ENCODE data around the gene RERE. TPM values are rescaled to one million over a fixed set of nuclear protein-coding genes. Genes with fewer than 3 reads are reported as not detected.

RERE gene
- total RNA-seq, 3 donors from 2014 or later = 99.5 to 204 (median 174) TPM

DNA sequence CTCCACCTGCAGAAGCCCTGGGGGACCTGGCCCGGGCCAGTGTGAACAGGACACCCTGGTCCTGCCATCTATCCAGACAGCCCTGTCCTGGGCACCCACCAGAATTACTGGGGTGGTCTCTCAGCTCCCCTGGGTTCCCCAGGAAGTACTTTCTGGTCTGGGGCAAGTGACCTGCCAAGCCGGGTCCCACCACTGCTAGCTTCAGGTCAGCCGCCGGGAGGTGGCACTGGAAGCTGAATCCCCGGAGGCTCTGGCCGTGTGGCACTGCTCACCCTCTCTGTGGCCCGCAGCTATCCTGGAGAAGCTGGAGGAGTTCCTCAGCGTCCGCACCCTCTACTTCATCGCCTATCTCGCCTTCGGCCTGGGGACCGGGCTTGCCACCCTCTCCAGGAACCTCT, 478.2 kb downstream of the RERE start:
- DNase-seq (no peak), ATAC-seq (no peak)
- Histone ChIP-seq H3K4me3 (no peak overlapping the region), H3K9me3 (no peaks in the 10 kb centered on the region), H3K36me3 (ENCODE audit: low read depth) (no peaks in the 10 kb centered on the region), H3K4me1 (ENCODE audit: low read depth) (no peaks in the 10 kb centered on the region)
- intact Hi-C loops (cut with DNase I, micrococcal nuclease) = no loop called here
- TF ChIP-seq CTCF (IDR thresholded peaks at IDR 0.05) = no peak

DNA sequence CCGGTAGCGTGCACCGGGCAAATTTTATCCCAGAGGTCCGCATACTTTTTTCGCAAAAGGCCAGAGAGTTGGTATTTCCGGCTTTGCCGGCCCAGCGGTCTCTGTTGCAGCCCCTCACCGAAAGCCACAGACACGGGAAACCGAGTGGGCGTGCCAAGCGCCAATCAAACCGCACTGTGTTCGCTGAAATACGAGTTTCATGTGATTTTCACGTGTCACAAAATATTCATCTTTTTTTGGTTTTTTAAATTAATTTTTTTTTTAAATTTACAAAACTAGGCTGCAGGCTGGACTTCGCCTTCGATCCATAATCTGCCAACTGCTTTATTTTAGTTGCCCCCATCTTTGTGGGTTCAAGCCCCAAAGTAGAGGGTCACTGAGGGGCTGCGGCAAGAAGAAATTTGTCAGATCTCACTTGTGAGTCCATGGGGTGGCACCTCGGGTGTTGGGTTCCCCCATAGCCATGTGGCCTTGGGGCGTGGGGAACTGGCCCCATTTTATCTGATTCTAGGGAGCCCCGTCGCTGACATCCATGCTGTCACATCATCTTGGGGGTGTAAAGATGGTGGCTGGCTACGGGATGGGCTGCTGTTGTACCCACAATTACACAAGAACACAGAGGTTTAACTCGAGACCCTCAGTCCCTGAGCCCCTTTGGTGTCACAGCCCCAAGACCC, 478.8 kb downstream of the RERE start:
- Histone ChIP-seq H3K4me1 (ENCODE audit: low read depth) (no peaks in the 10 kb centered on the region), H3K36me3 (ENCODE audit: low read depth) (no peaks in the 10 kb centered on the region), H3K4me3 (no peak overlapping the region), H3K9me3 (no peaks in the 10 kb centered on the region)
- no peak for ATAC-seq
- intact Hi-C loops (cut with DNase I, micrococcal nuclease) = no loop called here
- DNase-seq = no peak
- no peak for TF ChIP-seq CTCF (IDR thresholded peaks at IDR 0.05)

DNA sequence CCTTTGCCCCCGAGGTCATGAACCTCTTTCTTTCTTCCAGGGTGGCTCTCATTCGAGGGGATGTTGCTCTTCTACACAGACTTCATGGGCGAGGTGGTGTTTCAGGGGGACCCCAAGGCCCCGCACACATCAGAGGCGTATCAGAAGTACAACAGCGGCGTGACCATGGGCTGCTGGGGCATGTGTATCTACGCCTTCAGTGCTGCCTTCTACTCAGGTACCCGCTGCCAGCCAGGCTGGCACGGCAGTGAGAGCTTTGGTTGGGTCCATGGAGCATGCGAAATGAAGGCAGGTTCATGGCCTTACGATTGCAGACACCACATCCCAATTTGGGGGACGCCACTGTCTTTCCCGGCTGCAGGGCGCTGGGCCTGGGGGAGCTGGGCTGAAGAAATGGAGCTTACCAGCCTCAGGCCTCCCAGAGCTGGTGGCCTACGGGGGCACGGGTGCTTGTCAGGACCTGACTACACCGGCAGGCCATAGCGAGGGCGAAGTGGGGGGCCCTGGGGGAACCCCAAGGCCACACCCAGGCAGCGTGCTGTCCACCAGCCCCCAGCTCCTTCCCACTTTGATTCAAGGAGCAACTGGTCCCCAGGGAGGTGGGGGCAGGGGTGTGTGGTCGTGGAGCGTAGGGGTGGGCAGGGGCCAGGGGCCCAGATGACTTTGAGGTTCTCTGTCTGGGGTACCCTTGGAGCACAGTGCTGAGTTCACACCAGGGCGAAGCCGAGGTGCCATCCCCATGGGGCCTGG, 479.5 kb downstream of the RERE start:
- H3K36me3 ChIP-seq (ENCODE audit: low read depth) = no peaks in the 10 kb centered on the region
- intact Hi-C loops (cut with DNase I, micrococcal nuclease) = no loop called here
- no peaks in the 10 kb centered on the region for H3K4me1 ChIP-seq (ENCODE audit: low read depth)
- no peaks in the 10 kb centered on the region for H3K9me3 ChIP-seq
- TF ChIP-seq CTCF (IDR thresholded peaks at IDR 0.05) = no peak
- ATAC-seq = no peak
- H3K4me3 ChIP-seq = no peak overlapping the region
- no peak for DNase-seq

- Histone ChIP-seq H3K36me3 (ENCODE audit: low read depth) (no peaks in the 10 kb centered on the region), H3K9me3 (no peaks in the 10 kb centered on the region), H3K4me1 (ENCODE audit: low read depth) (no peaks in the 10 kb centered on the region), H3K4me3 (no peak overlapping the region)
- intact Hi-C loops (cut with DNase I, micrococcal nuclease) = no loop called here
- no peak for ATAC-seq
- no peak for TF ChIP-seq CTCF (IDR thresholded peaks at IDR 0.05)
- no peak for DNase-seq
These were observed 482.2 kb downstream of the RERE start for GRCh38 chr1:8335246-8335645.

DNA sequence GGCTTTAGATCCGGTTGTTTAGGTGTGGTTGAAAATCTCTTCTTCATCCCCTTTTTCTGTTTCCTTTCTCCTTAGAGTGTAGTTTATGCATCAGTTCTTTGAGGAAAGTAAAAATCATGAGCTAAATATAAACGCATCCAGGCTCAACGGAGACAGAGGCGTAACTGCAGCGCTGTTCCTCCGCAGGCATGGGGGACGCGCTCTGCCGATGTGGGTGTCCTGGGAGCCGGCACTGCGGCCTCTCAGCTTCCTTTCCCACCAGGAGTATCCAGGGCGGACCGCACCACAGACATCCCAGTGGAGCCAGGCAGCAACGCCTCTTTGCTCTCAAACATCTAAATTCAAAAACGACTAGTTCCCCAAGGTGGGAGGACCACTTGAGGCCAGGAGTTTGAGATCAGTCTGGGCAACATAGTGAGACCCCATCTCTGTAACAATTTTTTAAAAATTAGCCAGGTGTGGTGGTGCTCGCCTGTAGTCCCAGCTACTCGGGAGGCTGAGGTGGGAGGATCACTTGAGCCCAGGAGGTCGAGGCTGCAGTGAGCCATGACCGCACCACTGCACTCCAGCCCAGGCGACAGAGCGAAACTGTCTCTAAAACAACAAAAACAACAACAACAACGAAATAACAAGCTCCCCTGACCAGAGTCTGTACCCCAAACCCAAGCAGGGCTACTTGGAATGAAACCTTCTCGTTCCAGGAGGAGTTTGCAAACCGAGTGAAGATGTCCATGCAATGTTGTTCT, 483.2 kb downstream of the RERE start:
- no peak for ATAC-seq
- intact Hi-C loops (cut with DNase I, micrococcal nuclease) = no loop called here

More for the DNA sequence above, 483.2 kb downstream of the RERE start:
- DNase-seq = no peak
- Histone ChIP-seq H3K4me1 (ENCODE audit: low read depth) (no peaks in the 10 kb centered on the region), H3K36me3 (ENCODE audit: low read depth) (no peaks in the 10 kb centered on the region), H3K4me3 (no peak overlapping the region), H3K9me3 (no peaks in the 10 kb centered on the region)
- TF ChIP-seq CTCF (IDR thresholded peaks at IDR 0.05) = no peak

All from mucosa of descending colon (tissue), 3 donors.